HCT116 (cell line): ENCODE data around the gene FAM13C. TPM values are rescaled to one million over a fixed set of nuclear protein-coding genes. Genes with fewer than 3 reads are reported as not detected.

Experiments used
- ATAC-seq: fragments of 200-7000 bp; cut with Tn5 transposase; 2 replicates; pipeline ENCODE4 v1.9.1; 2020; ENCODE audit warnings: mild to moderate bottlenecking, moderate library complexity
- BruUV-seq: library from RNA; stranded (reverse); fragments of 400-500 nt; replicated peaks from 2 replicates; lab custom pipeline; 2021; lab: Mats Ljungman, UMichigan
- CTCF ChIA-PET: fragments of 300-600 bp; sonication (Branson Sonifier 250); formaldehyde crosslinking; loops from one replicate; lab custom pipeline; 2021; ENCODE audit warnings: antibody characterized with exemption; lab: Charles Lee
- POLR2A ChIA-PET: fragments of 300-600, 350-600 bp; sonication (Branson Sonifier 250); formaldehyde crosslinking; loops from one replicate; lab custom pipeline; 2021; ENCODE audit warnings: antibody characterized with exemption; lab: Charles Lee
- RAD21 ChIA-PET, 2 experiments: fragments of 300-600 bp; sonication (Branson Sonifier 250); formaldehyde crosslinking; loops; one replicate each; lab custom pipeline; 2023; ENCODE audit warnings: low total read pairs in 2 of 2; ENCODE audit not compliant: uncharacterized antibody in 2 of 2, unreplicated experiment in 2 of 2, low non-redundant PET in 1 of 2; lab: Charles Lee
- DNase-seq: peaks from one replicate; pipeline ENCODE4 v3.0.0-alpha.2; 2010; ENCODE audit warnings: low read depth, low spot score
- H2AFZ ChIP-seq: fragments of 200-600 bp; shearing (Covaris generic), sonication (generic); 2 replicates; pipeline ENCODE4 v1.6.1; 2017; ENCODE audit warnings: low read depth, mixed run types, mixed read lengths, antibody characterized with exemption, low read length; ENCODE audit not compliant: poor library complexity, severe bottlenecking
- H3K27ac ChIP-seq: 2 replicates; pipeline ENCODE4 v1.5.1; 2012; ENCODE audit warnings: low read depth, low read length
- H3K27me3 ChIP-seq: fragments of 200-600 bp; sonication (generic); 2 replicates; pipeline ENCODE4 v1.6.1; 2016; ENCODE audit warnings: mixed run types, low read length, mixed read lengths; ENCODE audit not compliant: insufficient read depth
- H3K36me3 ChIP-seq, 2 experiments: fragments of 200-500 bp in 1 of 2; fragments of 200-600 bp in 1 of 2; sonication (Bioruptor generic) in 1 of 2; sonication (generic) in 1 of 2; 2 replicates each; pipeline versions ENCODE4 v1.5.1 to v1.6.1; 2014 to 2016; ENCODE audit warnings: low read length in 2 of 2, inconsistent platforms in 1 of 2, mixed read lengths in 1 of 2, mixed run types in 1 of 2; ENCODE audit not compliant: insufficient read depth in 2 of 2, control insufficient read depth in 1 of 2
- H3K4me1 ChIP-seq, 2 experiments: fragments of 200-600 bp in 1 of 2; sonication (generic) in 1 of 2; 2 replicates each; pipeline versions ENCODE4 v1.5.1 to v1.6.1; 2012 to 2017; ENCODE audit warnings: low read length in 2 of 2, inconsistent platforms in 1 of 2, mild to moderate bottlenecking in 1 of 2, mixed read lengths in 1 of 2, mixed run types in 1 of 2, moderate library complexity in 1 of 2; ENCODE audit not compliant: insufficient read depth in 2 of 2, control insufficient read depth in 1 of 2
- H3K4me2 ChIP-seq: fragments of 200-600 bp; sonication (generic); 2 replicates; pipeline ENCODE4 v1.6.1; 2017; ENCODE audit warnings: mixed run types, low read length, mixed read lengths
- H3K4me3 ChIP-seq, 2 experiments: fragments of 200-600 bp in 1 of 2; sonication (generic) in 1 of 2; replicated peaks in 1 of 2; 2 replicates each; pipeline ENCODE4 v1.5.1; 2011 to 2016; ENCODE audit warnings: low read length in 2 of 2, control low read depth in 1 of 2, low read depth in 1 of 2, mild to moderate bottlenecking in 1 of 2, mixed read lengths in 1 of 2, mixed run types in 1 of 2
- H3K79me2 ChIP-seq: fragments of 200-600 bp; sonication (generic); 2 replicates; pipeline ENCODE4 v1.6.1; 2017; ENCODE audit warnings: mild to moderate bottlenecking, mixed run types, low read length, moderate library complexity, mixed read lengths; ENCODE audit not compliant: insufficient read depth
- H3K9ac ChIP-seq: fragments of 200-600 bp; sonication (generic); 2 replicates; pipeline ENCODE4 v1.6.1; 2016; ENCODE audit warnings: low read length, mixed read lengths
- H3K9me2 ChIP-seq: fragments of 200-600 bp; sonication (generic), shearing (Covaris generic); 2 replicates; pipeline ENCODE4 v1.6.1; 2017; ENCODE audit warnings: mixed run types, mild to moderate bottlenecking, moderate library complexity; ENCODE audit not compliant: insufficient read depth
- H3K9me3 ChIP-seq, 2 experiments: fragments of 200-500 bp in 1 of 2; fragments of 200-600 bp in 1 of 2; sonication (Bioruptor generic) in 1 of 2; sonication (generic) in 1 of 2; 2 replicates each; pipeline ENCODE4 v1.6.1; 2014 to 2017; ENCODE audit warnings: low read length in 2 of 2, mixed read lengths in 2 of 2, inconsistent platforms in 1 of 2, low read depth in 1 of 2, mild to moderate bottlenecking in 1 of 2, mixed run types in 1 of 2, moderate library complexity in 1 of 2; ENCODE audit not compliant: control insufficient read depth in 1 of 2, insufficient read depth in 1 of 2
- H4K20me1 ChIP-seq: fragments of 200-600 bp; sonication (generic), shearing (Covaris generic); 2 replicates; pipeline ENCODE4 v1.6.1; 2017; ENCODE audit warnings: mixed run types, mild to moderate bottlenecking, moderate library complexity; ENCODE audit not compliant: insufficient read depth
- CBX3 ChIP-seq: IDR thresholded peaks from 2 replicates; pipeline ENCODE4 v1.6.1; 2012; ENCODE audit warnings: low read depth
- CEBPB ChIP-seq: IDR thresholded peaks from 2 replicates; pipeline ENCODE4 v1.6.1; 2012; ENCODE audit warnings: low read depth
- ELF1 ChIP-seq: IDR thresholded peaks from 2 replicates; pipeline ENCODE4 v1.6.1; 2012; ENCODE audit warnings: low read depth, borderline replicate concordance
- JUND ChIP-seq: IDR thresholded peaks from 2 replicates; pipeline ENCODE4 v1.6.1; 2012
- POLR2A ChIP-seq: IDR thresholded peaks from 2 replicates; pipeline ENCODE4 v1.7.0; 2011; ENCODE audit warnings: borderline replicate concordance; ENCODE audit not compliant: insufficient read depth, insufficient read length; ENCODE audit errors: extremely low read depth
- RAD21 ChIP-seq: IDR thresholded peaks from 2 replicates; pipeline ENCODE4 v1.6.1; 2012; ENCODE audit warnings: low read depth, mild to moderate bottlenecking
- SIN3A ChIP-seq: IDR thresholded peaks from 2 replicates; pipeline ENCODE4 v1.6.1; 2012; ENCODE audit warnings: low read depth
- ZNF274 ChIP-seq: fragments of 200-500 bp; sonication (Bioruptor generic); IDR thresholded peaks from 2 replicates; pipeline ENCODE4 v1.6.1; 2014; ENCODE audit warnings: mild to moderate bottlenecking, low read depth, low read length, inconsistent platforms
- intact Hi-C: fragments of 100-400 bp; cut with micrococcal nuclease; formaldehyde crosslinking; loops from 2 replicates; pipeline ENCODE4 v1.10.0; 2022
- total RNA-seq: library from RNA; stranded (reverse); gene quantifications from one replicate; pipeline ENCODE4 v1.2.1, GENCODE V29; 2021; ENCODE audit not compliant: unreplicated experiment
- TF ChIP-seq, protein P1 (sequence below): IDR thresholded peaks from 2 replicates; pipeline ENCODE4 v1.6.1; 2011; ENCODE audit warnings: mild to moderate bottlenecking, low read length, moderate library complexity; ENCODE audit not compliant: insufficient replicate concordance; ENCODE audit errors: extremely low read depth

The FAM13C gene
- total RNA-seq, 1 experiment from 2014 or later = 0.42 TPM

DNA sequence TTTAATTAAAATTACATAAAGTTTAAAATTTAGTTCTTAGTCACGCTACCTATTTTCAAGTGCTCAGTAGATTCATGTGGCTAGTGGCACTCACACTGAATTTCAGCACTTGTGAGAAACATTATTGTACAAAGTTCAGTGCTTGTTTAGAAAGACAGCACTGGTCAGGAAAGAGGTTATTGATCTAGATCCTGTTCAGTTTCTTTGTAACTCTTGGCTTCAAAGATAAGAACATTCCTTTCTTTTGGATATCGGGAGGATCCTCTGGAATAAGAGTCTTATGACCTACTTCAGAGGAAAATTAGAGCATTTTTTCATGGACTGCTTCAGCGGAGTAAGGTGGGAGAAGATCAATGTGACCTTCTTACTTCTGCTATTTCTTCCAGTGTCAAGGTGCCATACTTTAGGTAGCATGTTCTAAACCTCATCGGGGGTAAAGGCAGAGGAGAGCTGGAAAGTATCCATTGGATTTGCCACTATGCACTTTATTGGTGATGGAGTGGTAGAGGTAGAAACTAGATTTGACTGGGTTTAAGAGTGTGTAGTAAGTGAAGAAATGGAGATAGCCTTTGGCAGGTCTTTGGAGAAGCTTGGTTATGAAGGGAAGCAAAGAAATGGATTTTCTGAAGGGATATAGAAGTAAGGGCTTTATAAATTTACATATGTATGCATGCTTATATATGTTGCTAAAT, 146.0 kb downstream of the FAM13C start:
- H3K9me3 ChIP-seq = no peaks in the 10 kb centered on the region
- DNase-seq = no peak
- no peaks in the 10 kb centered on the region for H3K4me1 ChIP-seq
- H3K9ac ChIP-seq = no peak overlapping the region
- RAD21 ChIA-PET = no interaction called here
- H3K36me3 ChIP-seq = no peaks in the 10 kb centered on the region
- H3K27me3 ChIP-seq = no peaks in the 10 kb centered on the region
- no peak for ATAC-seq
- H3K27ac ChIP-seq = no peak overlapping the region
- CTCF ChIA-PET = no interaction called here
- intact Hi-C loops = no loop called here
- TF ChIP-seq CBX3 = no peak
- no peak for TF ChIP-seq ZNF274
- TF ChIP-seq ELF1 = no peak
- no peak for TF ChIP-seq RAD21
- TF ChIP-seq JUND = no peak
- no peak for TF ChIP-seq SIN3A
- no peak for TF ChIP-seq CEBPB
- TF ChIP-seq, protein P1, sequence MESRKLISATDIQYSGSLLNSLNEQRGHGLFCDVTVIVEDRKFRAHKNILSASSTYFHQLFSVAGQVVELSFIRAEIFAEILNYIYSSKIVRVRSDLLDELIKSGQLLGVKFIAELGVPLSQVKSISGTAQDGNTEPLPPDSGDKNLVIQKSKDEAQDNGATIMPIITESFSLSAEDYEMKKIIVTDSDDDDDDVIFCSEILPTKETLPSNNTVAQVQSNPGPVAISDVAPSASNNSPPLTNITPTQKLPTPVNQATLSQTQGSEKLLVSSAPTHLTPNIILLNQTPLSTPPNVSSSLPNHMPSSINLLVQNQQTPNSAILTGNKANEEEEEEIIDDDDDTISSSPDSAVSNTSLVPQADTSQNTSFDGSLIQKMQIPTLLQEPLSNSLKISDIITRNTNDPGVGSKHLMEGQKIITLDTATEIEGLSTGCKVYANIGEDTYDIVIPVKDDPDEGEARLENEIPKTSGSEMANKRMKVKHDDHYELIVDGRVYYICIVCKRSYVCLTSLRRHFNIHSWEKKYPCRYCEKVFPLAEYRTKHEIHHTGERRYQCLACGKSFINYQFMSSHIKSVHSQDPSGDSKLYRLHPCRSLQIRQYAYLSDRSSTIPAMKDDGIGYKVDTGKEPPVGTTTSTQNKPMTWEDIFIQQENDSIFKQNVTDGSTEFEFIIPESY = no peak
- TF ChIP-seq POLR2A = no peak
- TF ChIP-seq, all 23 proteins: peak for 0
- POLR2A ChIA-PET = no interaction called here
- BruUV-seq = no TSS peak
- Histone ChIP-seq H4K20me1 (no peaks in the 10 kb centered on the region), H3K4me3 (no peak overlapping the region), H3K79me2 (no peaks in the 10 kb centered on the region), H3K4me2 (no peak overlapping the region), H3K9me2 (no peaks in the 10 kb centered on the region), H2AFZ (no peak overlapping the region)
